Measurements from ENCODE around the gene DELE1. TPM values are rescaled to one million over a fixed set of nuclear protein-coding genes. Genes with fewer than 3 reads are reported as not detected.

Gene DELE1
- total and polyA plus RNA-seq, 4 donors: 23.2 to 49.0 (median 40.3) TPM

GRCh38 chr5:141908796-141909195 is 14.9 kb upstream of the DELE1 start:
- 93% methylated on average over 2 of the region's 2 CpGs for WGBS
- Histone ChIP-seq H3K36me3 (ENCODE audit: control insufficient read depth in 4 of 4, insufficient read depth in 3 of 4, low read depth in 1 of 4, low read length in 3 of 4) (no peaks in the 10 kb centered on the region), H3K9ac (ENCODE audit: low read depth in 1 of 2, low read length in 2 of 2) (no peak overlapping the region), H3K9me3 (ENCODE audit: control insufficient read depth in 4 of 4, low read length in 3 of 4) (no peaks in the 10 kb centered on the region), H3K27ac (ENCODE audit: low read depth in 1 of 2, low read length in 2 of 2) (no peak overlapping the region), H3K4me1 (ENCODE audit: control insufficient read depth in 4 of 4, insufficient read depth in 4 of 4, low read length in 3 of 4) (peaks cover 0 to 1% (median under 1%) of the 10 kb centered on the region in 4 donors), H3K4me3 (ENCODE audit: low read depth in 1 of 3, low read length in 3 of 3) (no peak overlapping the region), H3K27me3 (ENCODE audit: control insufficient read depth in 4 of 4, insufficient read depth in 4 of 4, low read length in 3 of 4) (no peaks in the 10 kb centered on the region)
- no peak for DNase-seq (ENCODE audit: low spot score)
- TF ChIP-seq EGR1 (IDR thresholded peaks at IDR 0.05; ENCODE audit: low read depth in 2 of 2) (no peak), FOXA2 (IDR thresholded peaks at IDR 0.05) (no peak), YY1 (IDR thresholded peaks at IDR 0.05) (no peak), RXRA (IDR thresholded peaks at IDR 0.05) (no peak), ATF3 (IDR thresholded peaks at IDR 0.05) (no peak), GABPA (IDR thresholded peaks at IDR 0.05 in 1 of 2, conservative IDR thresholded peaks at IDR 0.05 in 1 of 2) (no peak), NR2F2 (IDR thresholded peaks at IDR 0.05) (no peak), CTCF (IDR thresholded peaks at IDR 0.05; ENCODE audit: low read depth, low read length, missing input control) (no peak), JUND (IDR thresholded peaks at IDR 0.05) (no peak), REST (IDR thresholded peaks at IDR 0.05) (no peak), MAX (IDR thresholded peaks at IDR 0.05) (no peak), HNF4G (IDR thresholded peaks at IDR 0.05) (no peak), FOXA1 (IDR thresholded peaks at IDR 0.05) (no peak)

- TF ChIP-seq TAF1 (conservative IDR thresholded peaks at IDR 0.05) (no peak), ZBTB33 (IDR thresholded peaks at IDR 0.05) (no peak), YY1 (IDR thresholded peaks at IDR 0.05) (no peak), NR2F2 (IDR thresholded peaks at IDR 0.05) (no peak), GABPA (IDR thresholded peaks at IDR 0.05 in 1 of 2, conservative IDR thresholded peaks at IDR 0.05 in 1 of 2) (no peak), RXRA (IDR thresholded peaks at IDR 0.05) (no peak), MAX (IDR thresholded peaks at IDR 0.05) (no peak), HNF4A (conservative IDR thresholded peaks at IDR 0.05) (no peak), CTCF (IDR thresholded peaks at IDR 0.05; ENCODE audit: low read depth, low read length, missing input control) (no peak), JUND (IDR thresholded peaks at IDR 0.05) (no peak), EGR1 (IDR thresholded peaks at IDR 0.05; ENCODE audit: low read depth in 2 of 2) (no peak), ATF3 (IDR thresholded peaks at IDR 0.05) (no peak), REST (IDR thresholded peaks at IDR 0.05) (no peak)
- WGBS: 96% methylated on average over 4 of the region's 4 CpGs
- Histone ChIP-seq H3K36me3 (ENCODE audit: control insufficient read depth in 4 of 4, insufficient read depth in 3 of 4, low read depth in 1 of 4, low read length in 3 of 4) (no peaks in the 10 kb centered on the region), H3K9ac (ENCODE audit: low read depth in 1 of 2, low read length in 2 of 2) (no peak overlapping the region), H3K9me3 (ENCODE audit: control insufficient read depth in 4 of 4, low read length in 3 of 4) (no peaks in the 10 kb centered on the region), H3K4me3 (ENCODE audit: low read depth in 1 of 3, low read length in 3 of 3) (no peak overlapping the region), H3K27me3 (ENCODE audit: control insufficient read depth in 4 of 4, insufficient read depth in 4 of 4, low read length in 3 of 4) (no peaks in the 10 kb centered on the region), H3K4me1 (ENCODE audit: control insufficient read depth in 4 of 4, insufficient read depth in 4 of 4, low read length in 3 of 4) (peaks cover 0 to 5% (median 4%) of the 10 kb centered on the region in 4 donors), H3K27ac (ENCODE audit: low read depth in 1 of 2, low read length in 2 of 2) (no peak overlapping the region)
- no peak for DNase-seq (ENCODE audit: low spot score)
Observed at GRCh38 chr5:141909212-141909611, 14.5 kb upstream of the DELE1 start.

Data from liver (tissue), 9 donors.